ENCODE measurements around the gene ATG16L2. TPM values are rescaled to one million over a fixed set of nuclear protein-coding genes. Genes with fewer than 3 reads are reported as not detected.
"Not testable (repeated sequence)": the region's sequence is repeated elsewhere in the genome, so short reads cannot be mapped to it uniquely, and the experiment has no call there.

Gene ATG16L2
- total RNA-seq, 3 donors from 2014 or later (not counting 1 experiment from before 2014, with no cell fraction given): 172 to 190 (median 179) TPM

- H3K27ac ChIP-seq (ENCODE audit: low read length): peak overlapping the region; percentile 34
- no peaks in the 10 kb centered on the region for H3K27me3 ChIP-seq (ENCODE audit: control insufficient read depth, insufficient read depth, low read length)
- H3K4me3 Mint-ChIP-seq: no peak overlapping the region
- H3K36me3 Mint-ChIP-seq: no peaks in the 10 kb centered on the region
- H3K4me3 ChIP-seq (ENCODE audit: low read length): no peak overlapping the region
- peaks cover 16 to 28% of the 10 kb centered on the region in 2 donors for H3K4me1 Mint-ChIP-seq
- intact Hi-C loops (cut with micrococcal nuclease): no loop called here
- peaks cover 4% of the 10 kb centered on the region for H3K36me3 ChIP-seq (ENCODE audit: control insufficient read depth, insufficient read depth, low read length)
- peak overlapping the region; percentile 61 to 78 for H3K27ac Mint-ChIP-seq
- H3K27me3 Mint-ChIP-seq (ENCODE audit: low read depth in 2 of 2): no peaks in the 10 kb centered on the region
- no peak for TF ChIP-seq CTCF (IDR thresholded peaks at IDR 0.05)
- H3K9me3 ChIP-seq (ENCODE audit: control insufficient read depth, insufficient read depth, low read length): no peaks in the 10 kb centered on the region
- WGBS (ENCODE audit: insufficient coverage): 40% methylated on average over 4 of the region's 5 CpGs
- ATAC-seq (peak; percentile 74 to 79 (median 75)), DNase-seq (no peak)
- no peaks in the 10 kb centered on the region for H3K9me3 Mint-ChIP-seq
- peaks cover 18% of the 10 kb centered on the region for H3K4me1 ChIP-seq (ENCODE audit: control insufficient read depth, insufficient read depth, low read length)
Observed at GRCh38 chr11:72807021-72807693, 7.1 kb upstream of the ATG16L2 start.

GRCh38 chr11:72807792-72808191 is 6.4 kb upstream of the ATG16L2 start:
- 35% methylated on average over 2 of the region's 2 CpGs for WGBS (ENCODE audit: insufficient coverage)
- Mint-ChIP-seq H3K36me3 (no peaks in the 10 kb centered on the region), H3K27me3 (ENCODE audit: low read depth in 2 of 2) (no peaks in the 10 kb centered on the region), H3K27ac (peak overlapping the region; percentile 61 to 78), H3K4me1 (peaks cover 21 to 33% of the 10 kb centered on the region in 2 donors), H3K9me3 (no peaks in the 10 kb centered on the region), H3K4me3 (no peak overlapping the region)
- peaks cover 4% of the 10 kb centered on the region for H3K36me3 ChIP-seq (ENCODE audit: control insufficient read depth, insufficient read depth, low read length)
- no peak overlapping the region for H3K4me3 ChIP-seq (ENCODE audit: low read length)
- H3K27me3 ChIP-seq (ENCODE audit: control insufficient read depth, insufficient read depth, low read length): no peaks in the 10 kb centered on the region
- peak; percentile 40 to 74 (median 50) for ATAC-seq
- intact Hi-C loops (cut with micrococcal nuclease): no loop called here
- H3K27ac ChIP-seq (ENCODE audit: low read length): peak overlapping the region; percentile 34
- peaks cover 23% of the 10 kb centered on the region for H3K4me1 ChIP-seq (ENCODE audit: control insufficient read depth, insufficient read depth, low read length)
- no peaks in the 10 kb centered on the region for H3K9me3 ChIP-seq (ENCODE audit: control insufficient read depth, insufficient read depth, low read length)
- no peak for DNase-seq
- no peak for TF ChIP-seq CTCF (IDR thresholded peaks at IDR 0.05)

DNA sequence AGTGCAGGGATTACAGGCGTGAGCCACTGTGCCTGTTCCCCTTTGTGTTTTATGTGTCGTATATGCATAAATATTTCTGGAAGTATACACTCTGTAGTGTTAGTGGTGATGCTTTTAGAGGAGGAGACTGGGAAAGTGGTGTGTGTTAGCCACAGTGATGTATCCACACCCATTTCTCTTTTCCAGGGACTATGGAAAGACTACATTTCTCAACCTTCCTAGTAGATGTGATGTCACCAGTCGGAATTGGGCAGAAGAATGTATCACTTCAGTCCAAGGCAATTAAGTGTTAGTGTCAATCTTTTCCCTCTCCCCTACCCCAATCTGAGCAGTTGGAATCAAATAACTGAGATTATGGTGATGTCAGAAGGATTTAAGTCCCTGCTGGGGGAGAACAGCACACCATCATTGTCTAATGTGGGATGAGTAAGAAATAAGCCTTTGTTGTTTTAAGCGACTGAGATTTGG is 5.8 kb upstream of the ATG16L2 start:
- Mint-ChIP-seq H3K4me3 (no peak overlapping the region), H3K27me3 (ENCODE audit: low read depth in 2 of 2) (no peaks in the 10 kb centered on the region), H3K9me3 (no peaks in the 10 kb centered on the region), H3K27ac (peak overlapping the region; percentile 61 to 78), H3K4me1 (peaks cover 26 to 38% of the 10 kb centered on the region in 2 donors), H3K36me3 (no peaks in the 10 kb centered on the region)
- TF ChIP-seq CTCF (IDR thresholded peaks at IDR 0.05): no peak
- peaks cover 4% of the 10 kb centered on the region for H3K36me3 ChIP-seq (ENCODE audit: control insufficient read depth, insufficient read depth, low read length)
- H3K4me1 ChIP-seq (ENCODE audit: control insufficient read depth, insufficient read depth, low read length): peaks cover 29% of the 10 kb centered on the region
- no peaks in the 10 kb centered on the region for H3K27me3 ChIP-seq (ENCODE audit: control insufficient read depth, insufficient read depth, low read length)
- no peak overlapping the region for H3K27ac ChIP-seq (ENCODE audit: low read length)
- intact Hi-C loops (cut with micrococcal nuclease): no loop called here
- WGBS (ENCODE audit: insufficient coverage): 91% methylated on average over 3 of the region's 4 CpGs
- DNase-seq (no peak), ATAC-seq (no peak)
- H3K4me3 ChIP-seq (ENCODE audit: low read length): no peak overlapping the region
- no peaks in the 10 kb centered on the region for H3K9me3 ChIP-seq (ENCODE audit: control insufficient read depth, insufficient read depth, low read length)

- not testable (repeated sequence) for H3K9me3 ChIP-seq (ENCODE audit: control insufficient read depth, insufficient read depth, low read length); H3K36me3 Mint-ChIP-seq; ATAC-seq; H3K27me3 Mint-ChIP-seq (ENCODE audit: low read depth in 2 of 2); H3K27ac ChIP-seq (ENCODE audit: low read length); H3K36me3 ChIP-seq (ENCODE audit: control insufficient read depth, insufficient read depth, low read length); DNase-seq; H3K9me3 Mint-ChIP-seq; H3K27me3 ChIP-seq (ENCODE audit: control insufficient read depth, insufficient read depth, low read length); H3K4me3 ChIP-seq (ENCODE audit: low read length)
- H3K27ac Mint-ChIP-seq: peak overlapping the region; percentile 98 to 100
- H3K4me1 Mint-ChIP-seq: peaks cover 47 to 62% of the 10 kb centered on the region in 2 donors
- 92% methylated on average over 10 of the region's 10 CpGs for WGBS (ENCODE audit: insufficient coverage)
- intact Hi-C loops (cut with micrococcal nuclease): loop anchor here (5.0 kb wide), 1 partner anchor 589 kb away; the partner anchor contains the start of gene INPPL1
- H3K4me1 ChIP-seq (ENCODE audit: control insufficient read depth, insufficient read depth, low read length): peaks cover 53% of the 10 kb centered on the region
- H3K4me3 Mint-ChIP-seq: peak overlapping the region; percentile 28
Observed at GRCh38 chr11:72811686-72812085, 2.5 kb upstream of the ATG16L2 start.

Data from natural killer cell (primary cell).